KMS-11 (cell line): ENCODE results near the gene KCNMB2.

ENCODE experiments used
- H2AFZ ChIP-seq: fragments of 200-600 bp; sonication (generic); 2 replicates; pipeline ENCODE4 v1.6.1; 2016; ENCODE audit warnings: antibody characterized with exemption, mixed run types, low read depth
- H3K27ac ChIP-seq: fragments of 200-600 bp; sonication (generic); 2 replicates; pipeline ENCODE4 v1.6.1; 2016; ENCODE audit warnings: mild to moderate bottlenecking, mixed run types
- H3K27me3 ChIP-seq: fragments of 200-600 bp; sonication (generic); 2 replicates; pipeline ENCODE4 v1.6.1; 2017; ENCODE audit warnings: mild to moderate bottlenecking, low read depth, mixed run types, moderate library complexity; ENCODE audit not compliant: insufficient read depth
- H3K36me3 ChIP-seq: fragments of 200-600 bp; sonication (generic); 2 replicates; pipeline ENCODE4 v1.6.1; 2017; ENCODE audit warnings: mild to moderate bottlenecking, mixed run types; ENCODE audit not compliant: insufficient read depth
- H3K4me1 ChIP-seq: fragments of 200-600 bp; sonication (generic); 2 replicates; pipeline ENCODE4 v1.6.1; 2016; ENCODE audit warnings: mild to moderate bottlenecking, low read depth, mixed run types; ENCODE audit not compliant: poor library complexity, severe bottlenecking
- H3K4me2 ChIP-seq: fragments of 200-600 bp; sonication (generic); 2 replicates; pipeline ENCODE4 v1.7.0; 2016; ENCODE audit warnings: mild to moderate bottlenecking, mixed run types
- H3K4me3 ChIP-seq: fragments of 200-600 bp; sonication (generic); IDR thresholded peaks from 2 replicates; pipeline ENCODE4 v1.6.1; 2017; ENCODE audit warnings: low read depth, low read length, mixed read lengths; ENCODE audit not compliant: insufficient read depth
- H3K79me2 ChIP-seq: fragments of 200-600 bp; sonication (generic); 2 replicates; pipeline ENCODE4 v1.6.1; 2016; ENCODE audit warnings: low read depth, mixed run types; ENCODE audit not compliant: insufficient read depth
- H3K9ac ChIP-seq: fragments of 200-600 bp; sonication (generic); 2 replicates; pipeline ENCODE4 v1.6.1; 2016; ENCODE audit warnings: mild to moderate bottlenecking, mixed run types
- H4K20me1 ChIP-seq: fragments of 200-600 bp; sonication (generic); 2 replicates; pipeline ENCODE4 v1.6.1; 2016; ENCODE audit warnings: mild to moderate bottlenecking, mixed run types; ENCODE audit not compliant: insufficient read depth
- TF ChIP-seq, protein P1 (sequence below): fragments of 200-600 bp; sonication (generic); conservative IDR thresholded peaks from 2 replicates; pipeline ENCODE4 v1.6.1; 2017; ENCODE audit warnings: low read depth, mild to moderate bottlenecking, antibody characterized with exemption, low read length, moderate library complexity, mixed read lengths

Gene KCNMB2

GRCh38 chr3:178787960-178788359 is 251.7 kb downstream of the KCNMB2 start:
- no peak overlapping the region for H2AFZ ChIP-seq
- no peak overlapping the region for H3K4me2 ChIP-seq
- H3K27ac ChIP-seq: no peak overlapping the region
- no peaks in the 10 kb centered on the region for H3K79me2 ChIP-seq
- H3K27me3 ChIP-seq: no peaks in the 10 kb centered on the region
- no peak overlapping the region for H3K9ac ChIP-seq
- TF ChIP-seq, protein P1, sequence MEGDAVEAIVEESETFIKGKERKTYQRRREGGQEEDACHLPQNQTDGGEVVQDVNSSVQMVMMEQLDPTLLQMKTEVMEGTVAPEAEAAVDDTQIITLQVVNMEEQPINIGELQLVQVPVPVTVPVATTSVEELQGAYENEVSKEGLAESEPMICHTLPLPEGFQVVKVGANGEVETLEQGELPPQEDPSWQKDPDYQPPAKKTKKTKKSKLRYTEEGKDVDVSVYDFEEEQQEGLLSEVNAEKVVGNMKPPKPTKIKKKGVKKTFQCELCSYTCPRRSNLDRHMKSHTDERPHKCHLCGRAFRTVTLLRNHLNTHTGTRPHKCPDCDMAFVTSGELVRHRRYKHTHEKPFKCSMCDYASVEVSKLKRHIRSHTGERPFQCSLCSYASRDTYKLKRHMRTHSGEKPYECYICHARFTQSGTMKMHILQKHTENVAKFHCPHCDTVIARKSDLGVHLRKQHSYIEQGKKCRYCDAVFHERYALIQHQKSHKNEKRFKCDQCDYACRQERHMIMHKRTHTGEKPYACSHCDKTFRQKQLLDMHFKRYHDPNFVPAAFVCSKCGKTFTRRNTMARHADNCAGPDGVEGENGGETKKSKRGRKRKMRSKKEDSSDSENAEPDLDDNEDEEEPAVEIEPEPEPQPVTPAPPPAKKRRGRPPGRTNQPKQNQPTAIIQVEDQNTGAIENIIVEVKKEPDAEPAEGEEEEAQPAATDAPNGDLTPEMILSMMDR: no peak
- H3K36me3 ChIP-seq: no peaks in the 10 kb centered on the region
- no peaks in the 10 kb centered on the region for H4K20me1 ChIP-seq
- H3K4me3 ChIP-seq: no peak overlapping the region
- peaks cover 8% of the 10 kb centered on the region for H3K4me1 ChIP-seq

GRCh38 chr3:178794711-178795110 is 258.5 kb downstream of the KCNMB2 start:
- no peaks in the 10 kb centered on the region for H4K20me1 ChIP-seq
- no peaks in the 10 kb centered on the region for H3K36me3 ChIP-seq
- no peak overlapping the region for H2AFZ ChIP-seq
- no peak overlapping the region for H3K27ac ChIP-seq
- TF ChIP-seq, protein P1: no peak
- no peaks in the 10 kb centered on the region for H3K27me3 ChIP-seq
- H3K79me2 ChIP-seq: no peaks in the 10 kb centered on the region
- no peaks in the 10 kb centered on the region for H3K4me1 ChIP-seq
- H3K4me2 ChIP-seq: no peak overlapping the region
- no peak overlapping the region for H3K4me3 ChIP-seq
- H3K9ac ChIP-seq: no peak overlapping the region

DNA sequence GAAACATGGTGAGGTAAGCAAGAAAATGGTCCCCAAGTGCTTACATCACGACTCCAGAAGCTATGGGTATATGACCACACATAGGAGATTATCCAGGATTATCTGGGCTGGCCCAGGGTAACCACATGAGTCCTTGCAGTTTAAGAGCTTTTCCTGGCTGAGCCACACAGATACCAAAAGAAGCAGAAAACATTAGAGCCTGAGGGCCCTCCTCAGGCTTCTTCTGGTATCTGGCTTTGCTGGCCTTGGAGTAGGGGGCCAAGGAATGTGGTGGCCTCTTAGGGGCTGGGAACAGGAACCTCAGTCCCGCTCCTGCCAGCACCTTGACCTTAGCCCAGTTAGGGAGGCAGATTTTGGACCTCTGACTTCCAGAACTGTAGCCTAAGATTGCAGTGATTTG is 259.1 kb downstream of the KCNMB2 start:
- no peaks in the 10 kb centered on the region for H3K79me2 ChIP-seq
- H3K36me3 ChIP-seq: no peaks in the 10 kb centered on the region
- H3K9ac ChIP-seq: no peak overlapping the region
- H3K4me3 ChIP-seq: no peak overlapping the region
- TF ChIP-seq, protein P1: no peak
- no peak overlapping the region for H2AFZ ChIP-seq
- H3K4me2 ChIP-seq: no peak overlapping the region
- H3K4me1 ChIP-seq: no peaks in the 10 kb centered on the region
- H4K20me1 ChIP-seq: no peaks in the 10 kb centered on the region
- no peak overlapping the region for H3K27ac ChIP-seq
- H3K27me3 ChIP-seq: no peaks in the 10 kb centered on the region

DNA sequence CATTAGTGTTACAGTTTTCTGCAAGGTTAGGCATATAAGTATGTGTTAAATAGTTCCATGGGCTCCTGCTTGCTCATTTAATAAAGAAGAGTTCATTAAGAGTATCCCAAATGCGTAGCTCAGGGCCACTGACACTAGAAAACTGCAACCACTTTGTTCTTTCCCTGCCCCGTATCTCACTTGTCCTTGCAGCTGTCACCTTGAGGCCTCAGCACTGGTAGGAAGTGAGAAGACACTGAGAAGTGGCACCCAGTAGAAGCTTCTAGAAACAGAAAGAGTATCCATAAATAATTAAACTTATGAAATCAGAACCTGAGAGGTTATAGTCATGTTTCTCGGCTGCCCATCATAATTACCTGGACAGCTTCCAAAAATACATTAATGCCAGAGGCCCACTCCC is 266.0 kb downstream of the KCNMB2 start:
- no peak overlapping the region for H3K9ac ChIP-seq
- no peak overlapping the region for H2AFZ ChIP-seq
- H4K20me1 ChIP-seq: no peaks in the 10 kb centered on the region
- H3K27ac ChIP-seq: no peak overlapping the region
- no peak overlapping the region for H3K4me3 ChIP-seq
- H3K27me3 ChIP-seq: no peaks in the 10 kb centered on the region
- no peak overlapping the region for H3K4me2 ChIP-seq
- no peaks in the 10 kb centered on the region for H3K4me1 ChIP-seq
- no peaks in the 10 kb centered on the region for H3K36me3 ChIP-seq
- H3K79me2 ChIP-seq: no peaks in the 10 kb centered on the region
- TF ChIP-seq, protein P1: no peak
